GM18520 (cell line): Measurements from ENCODE around the gene IGFBP7.
"Not testable (repeated sequence)": the region's sequence is repeated elsewhere in the genome, so short reads cannot be mapped to it uniquely, and the experiment has no call there.

Experiments used
- ATAC-seq: cut with Tn5 transposase; IDR thresholded peaks from one replicate; pipeline ENCODE4 v1.9.1; 2021; ENCODE audit not compliant: unreplicated experiment

Gene IGFBP7

GRCh38 chr4:57075367-57075766 is 34.8 kb downstream of the IGFBP7 start:
- ATAC-seq = no peak

- no peak for ATAC-seq
Observed at GRCh38 chr4:57074744-57075143, 35.4 kb downstream of the IGFBP7 start.

GRCh38 chr4:57073559-57073958 is 36.6 kb downstream of the IGFBP7 start:
- ATAC-seq = no peak

- ATAC-seq = no peak
Observed at GRCh38 chr4:57071326-57071725, 38.9 kb downstream of the IGFBP7 start.

GRCh38 chr4:57070461-57070860 is 39.7 kb downstream of the IGFBP7 start:
- ATAC-seq = no peak

- ATAC-seq = no peak
Observed at GRCh38 chr4:57068237-57068981, 41.8 kb downstream of the IGFBP7 start.

GRCh38 chr4:57065730-57066482 is 44.3 kb downstream of the IGFBP7 start:
- no peak for ATAC-seq

- no peak for ATAC-seq
Observed at GRCh38 chr4:57064811-57065711, 45.1 kb downstream of the IGFBP7 start.

- no peak for ATAC-seq
Observed at GRCh38 chr4:57064120-57064519, 46.1 kb downstream of the IGFBP7 start.

GRCh38 chr4:57063518-57063917 is 46.7 kb downstream of the IGFBP7 start:
- no peak for ATAC-seq

GRCh38 chr4:57061395-57061794 is 48.8 kb downstream of the IGFBP7 start:
- ATAC-seq = no peak

- not testable (repeated sequence) for ATAC-seq
Observed at GRCh38 chr4:57060717-57061067, 49.5 kb downstream of the IGFBP7 start.

GRCh38 chr4:57059890-57060716 is 50.1 kb downstream of the IGFBP7 start:
- no peak for ATAC-seq

- no peak for ATAC-seq
Observed at GRCh38 chr4:57055886-57056285, 54.3 kb downstream of the IGFBP7 start.

- ATAC-seq = no peak
Observed at GRCh38 chr4:57053508-57053907, 56.7 kb downstream of the IGFBP7 start.

GRCh38 chr4:57051524-57051923 is 58.7 kb downstream of the IGFBP7 start:
- no peak for ATAC-seq

- no peak for ATAC-seq
Observed at GRCh38 chr4:57051095-57051494, 59.1 kb downstream of the IGFBP7 start.

- no peak for ATAC-seq
Observed at GRCh38 chr4:57048590-57049304, 61.4 kb downstream of the IGFBP7 start.

- not testable (repeated sequence) for ATAC-seq
Observed at GRCh38 chr4:57047046-57047445, 63.1 kb downstream of the IGFBP7 start.

GRCh38 chr4:57044996-57045395 is 65.2 kb downstream of the IGFBP7 start:
- no peak for ATAC-seq
